Thoracic aorta (tissue), 2 donors: ENCODE data around the gene SAMD10. TPM values are rescaled to one million over a fixed set of nuclear protein-coding genes. Genes with fewer than 3 reads are reported as not detected.

Source experiments
- ATAC-seq: fragments of 150-250 bp; one replicate; pipeline ENCODE4 v1.8.0; 2017; ENCODE audit warnings: low read depth; ENCODE audit not compliant: insufficient number of reproducible peaks, low FRiP score
- DNase-seq: peaks from one replicate; pipeline ENCODE4 v3.0.0-alpha.2; 2020; ENCODE audit warnings: low spot score
- H3K27ac ChIP-seq, 2 donors: fragments of 200-600 bp; sonication (generic); 1 replicate in 1 of 2; 2 replicates in 1 of 2; pipeline ENCODE4 v1.5.1; 2016; ENCODE audit warnings: mild to moderate bottlenecking in 2 of 2, moderate library complexity in 2 of 2
- H3K27me3 ChIP-seq: fragments of 200-600 bp; sonication (generic); replicated peaks from 2 replicates; pipeline ENCODE4 v1.6.0; 2016; ENCODE audit warnings: mild to moderate bottlenecking; ENCODE audit not compliant: insufficient read depth
- H3K36me3 ChIP-seq: fragments of 200-600 bp; sonication (generic); one replicate; pipeline ENCODE4 v1.5.1; 2016
- H3K4me1 ChIP-seq, 2 donors: fragments of 200-600 bp; sonication (generic); 1 replicate in 1 of 2; 2 replicates in 1 of 2; pipeline versions ENCODE4 v1.5.1 to v1.6.0; 2016; ENCODE audit warnings: low read depth in 2 of 2, mild to moderate bottlenecking in 1 of 2; ENCODE audit not compliant: control insufficient read depth in 1 of 2
- H3K4me3 ChIP-seq: fragments of 200-600 bp; sonication (generic); 2 replicates; pipeline ENCODE4 v1.5.1; 2016; ENCODE audit warnings: mild to moderate bottlenecking
- H3K9me3 ChIP-seq: fragments of 200-600 bp; sonication (generic); 2 replicates; pipeline ENCODE4 v1.5.1; 2016
- total RNA-seq, 2 donors: library from RNA; depleted of rRNA; stranded (reverse); fragments of >200 nt; gene quantifications; one replicate each; pipeline versions ENCODE4 v1.1.0 to v1.2.3, GENCODE V29; 2016
- TF ChIP-seq, protein P1 (sequence below): fragments of 200-600 bp; sonication (generic); IDR thresholded peaks from one replicate; pipeline ENCODE4 v1.5.1; 2019; ENCODE audit warnings: antibody characterized with exemption

Gene SAMD10
- total RNA-seq, 2 donors from 2014 or later, result 0.78 to 3.0 TPM

DNA sequence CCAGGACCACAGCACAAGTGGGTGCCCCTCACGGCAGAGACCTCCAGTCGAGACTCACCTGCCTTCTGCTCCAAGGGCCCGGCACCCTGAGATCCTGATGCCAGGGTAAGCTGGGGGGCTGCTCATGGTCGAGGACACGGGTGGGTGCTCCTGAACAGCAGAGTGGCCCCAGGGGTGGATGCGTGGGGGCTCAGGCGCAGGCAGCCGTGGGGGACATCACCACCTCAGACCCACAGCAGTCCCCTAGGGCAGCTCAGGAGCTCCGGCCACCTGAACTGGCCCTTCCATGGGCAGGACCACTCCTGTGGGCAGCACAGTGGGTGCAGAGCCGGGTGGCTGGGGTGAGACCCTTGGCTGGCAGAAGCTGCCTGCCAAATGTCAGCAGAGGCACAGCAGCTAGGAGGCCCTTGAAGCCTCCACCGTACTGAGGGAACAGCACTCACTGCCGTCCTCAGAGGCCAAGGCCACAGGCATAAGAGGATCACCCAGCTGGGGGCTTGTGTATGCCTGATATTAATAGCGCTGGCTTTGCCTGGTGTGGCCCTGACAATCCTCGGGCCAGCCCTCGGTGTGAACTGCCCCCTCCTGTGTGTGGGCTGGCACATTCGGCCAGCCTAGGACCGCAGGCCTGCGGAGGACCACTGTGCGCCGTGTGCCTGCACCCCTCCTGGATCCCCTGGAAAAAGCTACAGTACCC lies 28.6 kb downstream of the SAMD10 start:
- no peaks in the 10 kb centered on the region for H3K27me3 ChIP-seq
- TF ChIP-seq, protein P1, sequence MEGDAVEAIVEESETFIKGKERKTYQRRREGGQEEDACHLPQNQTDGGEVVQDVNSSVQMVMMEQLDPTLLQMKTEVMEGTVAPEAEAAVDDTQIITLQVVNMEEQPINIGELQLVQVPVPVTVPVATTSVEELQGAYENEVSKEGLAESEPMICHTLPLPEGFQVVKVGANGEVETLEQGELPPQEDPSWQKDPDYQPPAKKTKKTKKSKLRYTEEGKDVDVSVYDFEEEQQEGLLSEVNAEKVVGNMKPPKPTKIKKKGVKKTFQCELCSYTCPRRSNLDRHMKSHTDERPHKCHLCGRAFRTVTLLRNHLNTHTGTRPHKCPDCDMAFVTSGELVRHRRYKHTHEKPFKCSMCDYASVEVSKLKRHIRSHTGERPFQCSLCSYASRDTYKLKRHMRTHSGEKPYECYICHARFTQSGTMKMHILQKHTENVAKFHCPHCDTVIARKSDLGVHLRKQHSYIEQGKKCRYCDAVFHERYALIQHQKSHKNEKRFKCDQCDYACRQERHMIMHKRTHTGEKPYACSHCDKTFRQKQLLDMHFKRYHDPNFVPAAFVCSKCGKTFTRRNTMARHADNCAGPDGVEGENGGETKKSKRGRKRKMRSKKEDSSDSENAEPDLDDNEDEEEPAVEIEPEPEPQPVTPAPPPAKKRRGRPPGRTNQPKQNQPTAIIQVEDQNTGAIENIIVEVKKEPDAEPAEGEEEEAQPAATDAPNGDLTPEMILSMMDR, result no peak
- peaks cover 46 to 71% of the 10 kb centered on the region in 2 donors for H3K4me1 ChIP-seq
- DNase-seq (no peak), ATAC-seq (no peak)
- no peak overlapping the region for H3K4me3 ChIP-seq
- peak overlapping the region; percentile 54 to 75 for H3K27ac ChIP-seq
- H3K36me3 ChIP-seq, result peaks cover under 1% of the 10 kb centered on the region
- no peaks in the 10 kb centered on the region for H3K9me3 ChIP-seq

DNA sequence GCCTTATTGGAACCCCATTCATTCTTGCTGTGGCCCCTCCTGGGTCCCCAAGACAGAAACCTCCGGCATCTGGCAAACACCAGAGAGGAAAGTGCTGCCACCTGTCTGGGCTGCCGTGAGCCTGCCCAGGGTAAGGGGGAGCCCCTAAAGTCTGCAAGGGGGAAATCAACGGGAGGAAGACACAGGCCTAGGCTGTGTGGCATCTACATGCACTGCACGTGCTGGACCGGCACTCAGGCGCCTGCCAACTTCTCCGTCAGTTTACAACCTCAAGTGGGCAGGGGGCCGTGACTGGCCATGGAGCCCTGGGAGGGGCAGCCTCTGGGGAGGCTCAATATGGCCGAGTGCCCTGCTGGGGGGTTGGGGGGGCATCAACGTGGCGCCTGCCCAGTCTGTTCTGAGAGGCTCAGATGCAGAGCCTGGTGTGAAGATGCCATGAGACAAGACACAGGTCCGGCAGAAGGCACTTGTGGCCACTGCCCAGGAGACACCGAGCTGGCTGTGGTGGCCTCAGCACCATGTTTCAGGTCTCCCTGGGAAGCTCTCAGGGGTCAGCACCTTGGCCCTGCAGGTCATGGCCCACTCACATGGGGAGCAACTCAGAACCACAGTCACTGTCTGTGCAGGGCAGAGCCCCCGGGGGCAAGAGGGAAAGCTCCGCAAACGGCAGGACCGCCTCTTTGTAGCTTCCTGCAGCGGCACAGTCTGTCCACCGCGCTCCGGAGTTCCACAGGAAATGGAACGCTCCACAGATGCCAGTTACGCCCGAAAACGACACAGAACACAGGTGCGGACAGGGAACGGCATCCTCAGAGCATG lies 31.6 kb downstream of the SAMD10 start:
- peak overlapping the region; percentile 57 for H3K4me3 ChIP-seq
- TF ChIP-seq, protein P1, result no peak
- DNase-seq, result no peak
- peaks cover 28% of the 10 kb centered on the region for H3K36me3 ChIP-seq
- no peaks in the 10 kb centered on the region for H3K27me3 ChIP-seq
- no peaks in the 10 kb centered on the region for H3K9me3 ChIP-seq
- peak overlapping the region in 1 of 2 donors; percentile 12 for H3K27ac ChIP-seq
- H3K4me1 ChIP-seq, result peaks cover 33 to 50% of the 10 kb centered on the region in 2 donors
- ATAC-seq, result no peak

DNA sequence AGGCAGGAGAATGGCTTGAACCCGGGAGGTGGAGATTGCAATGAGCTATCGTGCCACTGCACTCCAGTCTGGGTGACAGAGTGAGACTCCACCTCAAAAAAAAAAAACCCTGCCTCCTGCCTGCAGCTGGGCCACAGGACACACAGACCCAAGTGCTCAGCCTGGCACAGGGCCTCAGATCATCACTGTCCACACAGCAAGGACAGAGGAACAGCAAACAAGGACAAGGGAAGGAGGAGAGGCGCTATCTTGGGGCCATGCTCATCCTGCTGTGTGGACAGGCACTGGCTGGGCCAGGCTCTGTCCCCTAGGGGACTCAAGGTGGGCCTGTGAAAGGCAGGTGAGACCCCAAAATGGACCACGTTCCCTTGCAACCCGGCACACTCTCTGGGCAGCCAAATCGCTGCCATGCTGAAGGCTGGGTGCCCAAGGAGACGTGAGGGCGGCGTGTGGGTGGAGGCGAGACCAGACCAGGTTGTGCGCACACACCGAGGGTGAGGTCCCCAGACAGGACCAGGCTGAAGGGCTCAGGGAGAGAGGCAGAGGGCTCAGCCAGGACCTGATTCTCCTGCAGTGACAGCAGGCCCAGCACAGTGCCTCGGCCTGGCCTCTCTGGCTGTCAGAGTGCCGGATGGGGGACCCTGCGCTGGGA lies 32.3 kb downstream of the SAMD10 start:
- H3K27me3 ChIP-seq, result no peaks in the 10 kb centered on the region
- TF ChIP-seq, protein P1, result no peak
- ATAC-seq, result no peak
- peaks cover 32% of the 10 kb centered on the region for H3K36me3 ChIP-seq
- peaks cover 33 to 49% of the 10 kb centered on the region in 2 donors for H3K4me1 ChIP-seq
- H3K27ac ChIP-seq, result no peak overlapping the region
- H3K4me3 ChIP-seq, result no peak overlapping the region
- no peaks in the 10 kb centered on the region for H3K9me3 ChIP-seq
- DNase-seq, result no peak

DNA sequence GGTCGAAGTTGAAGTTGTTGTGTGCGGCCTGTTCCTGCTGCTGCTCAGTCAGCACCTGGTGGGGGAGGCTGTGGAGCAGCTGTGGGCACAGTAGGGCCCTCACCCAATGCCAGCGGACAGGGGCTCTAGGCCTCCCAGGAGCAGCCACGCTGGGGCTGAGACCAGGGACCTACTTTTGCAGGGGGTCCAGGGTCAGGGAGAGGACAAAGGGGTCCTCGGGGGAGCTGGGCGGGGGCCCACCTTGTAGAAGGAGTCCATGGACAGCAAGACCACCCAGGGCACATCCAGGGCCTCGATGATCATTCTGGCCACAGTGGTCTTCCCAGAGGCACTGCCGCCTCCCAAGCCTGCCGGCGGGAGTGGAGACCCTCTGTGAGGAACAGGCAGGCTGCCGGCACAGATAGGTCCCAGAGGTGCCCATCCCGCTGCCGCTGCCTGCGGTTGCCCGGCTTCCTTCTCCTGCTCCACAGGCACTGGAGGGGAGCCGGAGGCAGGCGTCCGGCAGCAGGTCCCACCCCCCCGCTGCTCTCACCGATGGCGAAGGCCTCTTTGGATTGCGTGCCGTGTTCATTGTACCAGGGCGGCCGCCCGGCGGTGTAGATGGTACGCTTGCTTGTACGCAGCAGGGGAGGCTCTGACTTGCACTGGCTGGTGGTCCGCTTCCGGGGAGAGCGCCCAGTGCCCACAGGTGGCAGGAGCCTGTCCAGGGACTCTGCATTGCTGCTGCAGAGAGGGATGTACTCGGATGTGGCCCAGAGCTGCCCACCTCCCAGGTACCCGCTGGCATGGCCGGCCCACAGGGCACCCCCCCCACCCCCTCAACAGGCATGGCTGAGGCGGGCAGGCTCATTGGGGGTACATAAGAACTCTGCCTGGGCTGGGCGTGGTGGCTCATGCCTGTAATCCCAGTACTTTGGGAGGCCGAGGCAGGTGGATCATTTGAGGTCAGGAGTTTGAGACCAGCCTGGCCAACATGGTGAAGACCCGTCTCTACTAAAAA lies 33.2 kb downstream of the SAMD10 start:
- TF ChIP-seq, protein P1, result no peak
- ATAC-seq (no peak), DNase-seq (no peak)
- Histone ChIP-seq H3K27ac (no peak overlapping the region), H3K9me3 (no peaks in the 10 kb centered on the region), H3K4me1 (peaks cover 24 to 40% of the 10 kb centered on the region in 2 donors), H3K4me3 (no peak overlapping the region), H3K36me3 (peaks cover 32% of the 10 kb centered on the region), H3K27me3 (no peaks in the 10 kb centered on the region)
